Hepatocyte (in vitro differentiated cells): ENCODE results near the gene MAP2. TPM values are rescaled to one million over a fixed set of nuclear protein-coding genes. Genes with fewer than 3 reads are reported as not detected.

ENCODE experiments used
- DNase-seq: peaks from one replicate; pipeline ENCODE4 v3.0.0-alpha.2; 2016; ENCODE audit warnings: low spot score
- H2AFZ ChIP-seq: fragments of 200-600 bp; sonication (generic); 2 replicates; pipeline ENCODE4 v1.6.0; 2016; ENCODE audit warnings: antibody characterized with exemption, mild to moderate bottlenecking
- H3K27ac ChIP-seq: fragments of 200-600 bp; sonication (generic); 2 replicates; pipeline ENCODE4 v1.5.1; 2016; ENCODE audit warnings: mild to moderate bottlenecking
- H3K27me3 ChIP-seq: fragments of 200-600 bp; sonication (generic); 2 replicates; pipeline ENCODE4 v1.6.1; 2016
- H3K36me3 ChIP-seq: fragments of 200-600 bp; sonication (generic); replicated peaks from 2 replicates; pipeline ENCODE4 v1.5.1; 2016; ENCODE audit warnings: low read depth; ENCODE audit not compliant: insufficient read depth
- H3K4me1 ChIP-seq: fragments of 200-600 bp; sonication (generic); 2 replicates; pipeline ENCODE4 v1.5.1; 2016; ENCODE audit warnings: mild to moderate bottlenecking, moderate library complexity; ENCODE audit not compliant: insufficient read depth
- H3K4me2 ChIP-seq: fragments of 200-600 bp; sonication (generic); 2 replicates; pipeline ENCODE4 v1.6.0; 2016
- H3K4me3 ChIP-seq: fragments of 200-600 bp; sonication (generic); 2 replicates; pipeline ENCODE4 v1.5.1; 2016; ENCODE audit warnings: mild to moderate bottlenecking
- H3K79me2 ChIP-seq: fragments of 200-600 bp; sonication (generic); 2 replicates; pipeline ENCODE4 v1.6.0; 2017; ENCODE audit warnings: mild to moderate bottlenecking
- H3K9me2 ChIP-seq: fragments of 200-600 bp; sonication (generic); replicated peaks from 2 replicates; pipeline ENCODE4 v1.6.0; 2017; ENCODE audit warnings: mild to moderate bottlenecking; ENCODE audit not compliant: insufficient read depth
- H3K9me3 ChIP-seq: fragments of 200-600 bp; sonication (generic); 2 replicates; pipeline ENCODE4 v1.5.1; 2016; ENCODE audit warnings: low read depth, mild to moderate bottlenecking
- H4K20me1 ChIP-seq: fragments of 200-600 bp; sonication (generic); 2 replicates; pipeline ENCODE4 v1.6.0; 2016; ENCODE audit warnings: mild to moderate bottlenecking; ENCODE audit not compliant: insufficient read depth, poor library complexity, severe bottlenecking
- EZH2 ChIP-seq: fragments of 200-600 bp; sonication (generic); IDR thresholded peaks from 2 replicates; pipeline ENCODE4 v1.6.1; 2016; ENCODE audit warnings: antibody characterized with exemption, mild to moderate bottlenecking, borderline replicate concordance
- EZH2phosphoT487 ChIP-seq: fragments of 200-600 bp; sonication (generic); IDR thresholded peaks from one replicate; pipeline ENCODE4 v1.6.1; 2018; ENCODE audit warnings: antibody characterized with exemption, mild to moderate bottlenecking, low read depth, moderate library complexity; ENCODE audit not compliant: unreplicated experiment, severe bottlenecking
- WGBS: methylation state at CpG from one replicate; pipeline ENCODE4 v1.1.6; 2016; ENCODE audit warnings: low lambda C conversion rate; ENCODE audit errors: missing lambda C conversion rate; 5-methylcytosine and 5-hydroxymethylcytosine counted together
- polyA plus RNA-seq: library from polyadenylated mRNA; unstranded; fragments of >200 nt; fragmentation: Nextera tagmentation; extraction: Ambion mirVana; gene quantifications from 2 replicates; pipeline ENCODE4 v1.2.1, GENCODE V29; 2016
- total RNA-seq: library from RNA; depleted of rRNA; stranded (reverse); fragments of >200 nt; gene quantifications from 2 replicates; pipeline ENCODE4 v1.2.3, GENCODE V29; 2014
- TF ChIP-seq, protein P1 (sequence below): fragments of 200-600 bp; sonication (generic); IDR thresholded peaks from 2 replicates; pipeline ENCODE4 v1.5.1; 2016; ENCODE audit warnings: antibody characterized with exemption, mild to moderate bottlenecking; ENCODE audit not compliant: poor library complexity

MAP2 gene
- total and polyA plus RNA-seq, 2 experiments from 2014 or later, result 4.6 to 5.8 TPM

GRCh38 chr2:209600341-209601171 lies 176.7 kb downstream of the MAP2 start:
- no peak for DNase-seq
- H4K20me1 ChIP-seq, result no peaks in the 10 kb centered on the region

DNA sequence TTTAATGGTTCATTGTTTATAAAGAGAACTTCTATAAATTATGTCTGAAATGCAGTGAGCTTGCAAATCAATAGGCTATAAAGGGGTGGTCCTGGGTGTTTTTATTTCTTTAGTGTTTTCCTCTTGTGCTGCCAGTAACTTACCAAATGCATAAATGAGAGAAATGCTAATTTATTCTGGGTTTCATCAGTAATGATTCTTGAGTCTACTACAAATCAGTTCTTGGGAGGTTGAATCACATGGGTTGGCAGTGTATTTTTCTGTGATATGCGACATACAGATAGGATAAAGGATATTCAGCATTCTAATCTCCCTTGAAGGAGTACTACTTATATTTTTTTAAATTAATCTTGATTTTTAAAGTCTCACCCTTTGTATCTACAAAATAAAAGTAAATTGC lies 177.7 kb downstream of the MAP2 start:
- no peaks in the 10 kb centered on the region for H3K9me3 ChIP-seq
- WGBS, result 88% methylated on average over 1 of the region's 1 CpG
- H3K4me1 ChIP-seq, result no peaks in the 10 kb centered on the region
- H2AFZ ChIP-seq, result no peak overlapping the region
- no peaks in the 10 kb centered on the region for H3K79me2 ChIP-seq
- H4K20me1 ChIP-seq, result no peaks in the 10 kb centered on the region
- no peak overlapping the region for H3K4me2 ChIP-seq
- TF ChIP-seq EZH2 (no peak), EZH2phosphoT487 (no peak)
- TF ChIP-seq, protein P1, sequence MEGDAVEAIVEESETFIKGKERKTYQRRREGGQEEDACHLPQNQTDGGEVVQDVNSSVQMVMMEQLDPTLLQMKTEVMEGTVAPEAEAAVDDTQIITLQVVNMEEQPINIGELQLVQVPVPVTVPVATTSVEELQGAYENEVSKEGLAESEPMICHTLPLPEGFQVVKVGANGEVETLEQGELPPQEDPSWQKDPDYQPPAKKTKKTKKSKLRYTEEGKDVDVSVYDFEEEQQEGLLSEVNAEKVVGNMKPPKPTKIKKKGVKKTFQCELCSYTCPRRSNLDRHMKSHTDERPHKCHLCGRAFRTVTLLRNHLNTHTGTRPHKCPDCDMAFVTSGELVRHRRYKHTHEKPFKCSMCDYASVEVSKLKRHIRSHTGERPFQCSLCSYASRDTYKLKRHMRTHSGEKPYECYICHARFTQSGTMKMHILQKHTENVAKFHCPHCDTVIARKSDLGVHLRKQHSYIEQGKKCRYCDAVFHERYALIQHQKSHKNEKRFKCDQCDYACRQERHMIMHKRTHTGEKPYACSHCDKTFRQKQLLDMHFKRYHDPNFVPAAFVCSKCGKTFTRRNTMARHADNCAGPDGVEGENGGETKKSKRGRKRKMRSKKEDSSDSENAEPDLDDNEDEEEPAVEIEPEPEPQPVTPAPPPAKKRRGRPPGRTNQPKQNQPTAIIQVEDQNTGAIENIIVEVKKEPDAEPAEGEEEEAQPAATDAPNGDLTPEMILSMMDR, result no peak
- H3K36me3 ChIP-seq, result no peaks in the 10 kb centered on the region
- H3K27ac ChIP-seq, result no peak overlapping the region
- no peak overlapping the region for H3K4me3 ChIP-seq
- H3K27me3 ChIP-seq, result no peaks in the 10 kb centered on the region
- no peaks in the 10 kb centered on the region for H3K9me2 ChIP-seq
- no peak for DNase-seq

More at GRCh38 chr2:209600341-209601171, 176.7 kb downstream of the MAP2 start:
- no peak overlapping the region for H3K4me3 ChIP-seq
- 58% methylated on average over 5 of the region's 5 CpGs for WGBS
- no peak overlapping the region for H3K27ac ChIP-seq
- no peak for TF ChIP-seq EZH2
- TF ChIP-seq, protein P1, result no peak
- no peak for TF ChIP-seq EZH2phosphoT487
- no peaks in the 10 kb centered on the region for H3K27me3 ChIP-seq
- H3K4me2 ChIP-seq, result no peak overlapping the region
- no peaks in the 10 kb centered on the region for H3K79me2 ChIP-seq
- H3K9me3 ChIP-seq, result no peaks in the 10 kb centered on the region
- H3K9me2 ChIP-seq, result no peaks in the 10 kb centered on the region
- no peak overlapping the region for H2AFZ ChIP-seq
- no peaks in the 10 kb centered on the region for H3K4me1 ChIP-seq
- H3K36me3 ChIP-seq, result no peaks in the 10 kb centered on the region

GRCh38 chr2:209602259-209602658 lies 178.4 kb downstream of the MAP2 start:
- 74% methylated on average over 1 of the region's 1 CpG for WGBS
- H3K79me2 ChIP-seq, result no peaks in the 10 kb centered on the region
- no peaks in the 10 kb centered on the region for H3K36me3 ChIP-seq
- H3K4me2 ChIP-seq, result no peak overlapping the region
- no peaks in the 10 kb centered on the region for H3K9me2 ChIP-seq
- H3K4me3 ChIP-seq, result no peak overlapping the region
- TF ChIP-seq, protein P1, result no peak
- TF ChIP-seq EZH2phosphoT487 (no peak), EZH2 (no peak)
- H4K20me1 ChIP-seq, result no peaks in the 10 kb centered on the region
- H3K9me3 ChIP-seq, result no peaks in the 10 kb centered on the region
- no peak overlapping the region for H3K27ac ChIP-seq
- DNase-seq, result no peak
- H2AFZ ChIP-seq, result no peak overlapping the region
- H3K4me1 ChIP-seq, result no peaks in the 10 kb centered on the region
- H3K27me3 ChIP-seq, result no peaks in the 10 kb centered on the region
